Transverse colon (tissue), 4 donors: Measurements from ENCODE around the gene CKLF.

ENCODE experiments used
- EP300 ChIP-seq: sonication (generic); formaldehyde crosslinking; IDR thresholded peaks from one replicate; pipeline ENCODE4 v1.6.1; 2017; ENCODE audit warnings: antibody characterized with exemption, low read depth
- POLR2A ChIP-seq: fragments of 450-650 bp; IDR thresholded peaks from one replicate; pipeline ENCODE4 v1.6.1; 2016; ENCODE audit warnings: antibody characterized with exemption, mild to moderate bottlenecking, moderate library complexity
- POLR2AphosphoS5 ChIP-seq, 3 donors: sonication (generic); formaldehyde crosslinking; IDR thresholded peaks; one replicate each; pipeline ENCODE4 v1.6.1; 2016; ENCODE audit warnings: antibody characterized with exemption in 3 of 3
- TF ChIP-seq, protein P1 (sequence below), 5 experiments: fragments of 200-600 bp in 3 of 5; fragments of 450-650 bp in 2 of 5; sonication (generic) in 3 of 5; IDR thresholded peaks; 1 replicate in 2 of 5; 2 replicates in 3 of 5; pipeline ENCODE4 v1.5.1; 2016 to 2017; ENCODE audit warnings: antibody characterized with exemption in 5 of 5, inconsistent platforms in 3 of 5, mild to moderate bottlenecking in 2 of 5, moderate library complexity in 1 of 5

DNA sequence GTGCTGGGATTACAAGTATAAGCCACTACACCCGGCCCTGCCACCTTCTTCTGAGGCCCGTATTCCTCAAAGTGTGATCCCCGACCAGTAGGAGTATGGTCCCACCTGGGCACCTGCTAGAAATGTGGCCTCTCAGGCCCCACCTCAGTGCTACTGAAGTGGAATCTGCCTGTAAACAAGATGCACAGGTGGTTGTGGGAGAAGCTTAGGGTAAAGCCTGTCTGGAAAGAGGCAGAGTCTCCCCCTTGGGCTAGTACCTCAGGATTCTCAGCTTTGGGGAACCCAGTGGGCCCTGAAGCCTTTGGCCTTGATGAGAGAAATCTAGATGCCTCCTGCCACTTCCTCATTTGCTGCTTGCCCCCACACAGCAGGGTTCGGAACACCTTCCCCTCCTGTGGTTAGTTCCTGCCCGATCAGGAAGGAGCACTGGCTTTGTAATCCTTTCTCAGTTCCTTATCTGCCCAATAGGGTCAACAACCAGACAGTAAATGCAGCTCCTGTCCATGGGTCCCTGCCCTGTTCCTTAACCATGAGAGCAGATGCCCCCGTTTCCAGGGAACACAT lies 27.7 kb upstream of the CKLF start:
- TF ChIP-seq POLR2AphosphoS5 (IDR thresholded peaks at IDR 0.05) (peak in 1 of 3 donors; percentile 61), POLR2A (no peak), EP300 (no peak)
- TF ChIP-seq, protein P1, sequence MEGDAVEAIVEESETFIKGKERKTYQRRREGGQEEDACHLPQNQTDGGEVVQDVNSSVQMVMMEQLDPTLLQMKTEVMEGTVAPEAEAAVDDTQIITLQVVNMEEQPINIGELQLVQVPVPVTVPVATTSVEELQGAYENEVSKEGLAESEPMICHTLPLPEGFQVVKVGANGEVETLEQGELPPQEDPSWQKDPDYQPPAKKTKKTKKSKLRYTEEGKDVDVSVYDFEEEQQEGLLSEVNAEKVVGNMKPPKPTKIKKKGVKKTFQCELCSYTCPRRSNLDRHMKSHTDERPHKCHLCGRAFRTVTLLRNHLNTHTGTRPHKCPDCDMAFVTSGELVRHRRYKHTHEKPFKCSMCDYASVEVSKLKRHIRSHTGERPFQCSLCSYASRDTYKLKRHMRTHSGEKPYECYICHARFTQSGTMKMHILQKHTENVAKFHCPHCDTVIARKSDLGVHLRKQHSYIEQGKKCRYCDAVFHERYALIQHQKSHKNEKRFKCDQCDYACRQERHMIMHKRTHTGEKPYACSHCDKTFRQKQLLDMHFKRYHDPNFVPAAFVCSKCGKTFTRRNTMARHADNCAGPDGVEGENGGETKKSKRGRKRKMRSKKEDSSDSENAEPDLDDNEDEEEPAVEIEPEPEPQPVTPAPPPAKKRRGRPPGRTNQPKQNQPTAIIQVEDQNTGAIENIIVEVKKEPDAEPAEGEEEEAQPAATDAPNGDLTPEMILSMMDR (IDR thresholded peaks at IDR 0.05) = peak in 1 of 5 experiments; percentile 32
